IMR-90 (cell line): Measurements from ENCODE around the gene SCAMP1.

Source experiments
- POLR2A ChIP-seq: IDR thresholded peaks from 2 replicates; pipeline ENCODE4 v1.6.1; 2012; ENCODE audit warnings: mild to moderate bottlenecking, low read depth, low read length
- RAD21 ChIP-seq: IDR thresholded peaks from 2 replicates; pipeline ENCODE4 v1.6.1; 2012; ENCODE audit warnings: low read length, improper control_type of control experiment
- SMC3 ChIP-seq: fragments of 150-350 bp; IDR thresholded peaks from 2 replicates; pipeline ENCODE4 v1.6.1; 2016; ENCODE audit warnings: low read depth, mild to moderate bottlenecking, antibody characterized with exemption, low read length, moderate library complexity
- TF ChIP-seq, protein P1 (sequence below): conservative IDR thresholded peaks from 2 replicates; pipeline ENCODE4 v1.5.1; 2012; ENCODE audit warnings: mild to moderate bottlenecking, low read depth, low read length, improper control_type of control experiment

- TF ChIP-seq SMC3: no peak
- no peak for TF ChIP-seq POLR2A
- TF ChIP-seq, protein P1, sequence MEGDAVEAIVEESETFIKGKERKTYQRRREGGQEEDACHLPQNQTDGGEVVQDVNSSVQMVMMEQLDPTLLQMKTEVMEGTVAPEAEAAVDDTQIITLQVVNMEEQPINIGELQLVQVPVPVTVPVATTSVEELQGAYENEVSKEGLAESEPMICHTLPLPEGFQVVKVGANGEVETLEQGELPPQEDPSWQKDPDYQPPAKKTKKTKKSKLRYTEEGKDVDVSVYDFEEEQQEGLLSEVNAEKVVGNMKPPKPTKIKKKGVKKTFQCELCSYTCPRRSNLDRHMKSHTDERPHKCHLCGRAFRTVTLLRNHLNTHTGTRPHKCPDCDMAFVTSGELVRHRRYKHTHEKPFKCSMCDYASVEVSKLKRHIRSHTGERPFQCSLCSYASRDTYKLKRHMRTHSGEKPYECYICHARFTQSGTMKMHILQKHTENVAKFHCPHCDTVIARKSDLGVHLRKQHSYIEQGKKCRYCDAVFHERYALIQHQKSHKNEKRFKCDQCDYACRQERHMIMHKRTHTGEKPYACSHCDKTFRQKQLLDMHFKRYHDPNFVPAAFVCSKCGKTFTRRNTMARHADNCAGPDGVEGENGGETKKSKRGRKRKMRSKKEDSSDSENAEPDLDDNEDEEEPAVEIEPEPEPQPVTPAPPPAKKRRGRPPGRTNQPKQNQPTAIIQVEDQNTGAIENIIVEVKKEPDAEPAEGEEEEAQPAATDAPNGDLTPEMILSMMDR: no peak
- no peak for TF ChIP-seq RAD21
Measured at GRCh38 chr5:78362220-78362619, 1.8 kb downstream of the SCAMP1 start.
